A172 (cell line): ENCODE data around the gene ANKRD13A. TPM values are rescaled to one million over a fixed set of nuclear protein-coding genes. Genes with fewer than 3 reads are reported as not detected.

ENCODE experiments used
- DNase-seq: peaks from one replicate; pipeline ENCODE4 v3.0.0-alpha.2; 2015; ENCODE audit warnings: low spot score
- total RNA-seq: library from RNA; depleted of rRNA; stranded (reverse); fragments of >200 nt; shearing (Covaris generic); gene quantifications from 2 replicates; pipeline ENCODE4 v1.2.3, GENCODE V29; 2014; rRNA removed

Gene ANKRD13A
- 131 and 155 TPM in 2 replicates for total RNA-seq

- peak; percentile 88 for DNase-seq
Measured at GRCh38 chr12:109998904-109999648, at the start of gene ANKRD13A. Gene ANKRD13A, plus strand, starts transcription at chr12:109999430. Its CDS starts 259 bp downstream, at chr12:109999689.

DNA sequence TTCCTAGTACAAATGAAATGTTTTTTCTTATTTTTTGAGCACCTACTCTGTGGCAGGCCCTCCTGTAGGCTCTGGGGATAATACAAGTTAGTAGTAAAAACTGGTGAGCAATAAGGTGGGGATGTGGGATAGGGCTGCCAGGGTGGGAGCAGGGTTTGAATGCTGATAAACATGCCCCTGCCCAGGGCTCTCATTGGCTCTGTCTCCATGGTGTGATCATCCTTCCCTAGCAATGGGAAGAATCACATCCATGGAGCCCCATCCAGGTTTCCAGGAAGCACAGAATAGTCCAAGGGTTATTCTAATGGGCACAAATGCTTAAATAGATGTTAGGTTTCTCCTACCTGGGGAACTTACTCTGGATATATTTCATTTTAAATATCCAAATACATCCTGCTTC, 48.6 kb upstream of the ANKRD13A start:
- peak; percentile 31 for DNase-seq

GRCh38 chr12:109951136-109951535, 48.1 kb upstream of the ANKRD13A start:
- peak; percentile 94 for DNase-seq

DNA sequence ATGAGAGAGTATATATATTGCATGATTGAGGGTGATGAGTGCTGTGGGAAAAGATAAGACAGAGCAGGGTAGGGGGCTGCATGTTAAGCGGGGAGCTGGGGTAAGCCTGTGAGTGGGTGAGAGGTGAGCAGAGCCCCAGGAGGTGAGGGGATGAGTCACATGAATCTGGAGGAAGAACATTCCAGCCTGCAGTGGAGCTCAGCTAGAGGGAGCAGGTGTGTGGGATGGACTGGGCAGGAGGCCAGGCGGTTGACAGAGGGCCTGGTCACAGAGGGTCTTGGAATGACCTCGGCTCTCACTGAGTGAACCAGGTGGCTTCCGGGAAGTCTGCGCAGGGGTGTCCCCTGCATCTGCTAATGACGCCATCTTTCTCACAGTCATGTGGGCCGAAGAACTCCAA, 47.5 kb upstream of the ANKRD13A start:
- DNase-seq: peak; percentile 98

- DNase-seq: peak; percentile 13
Measured at GRCh38 chr12:109952160-109952858, 46.9 kb upstream of the ANKRD13A start.

- DNase-seq: no peak
Measured at GRCh38 chr12:109952873-109953272, 46.4 kb upstream of the ANKRD13A start.

- DNase-seq: no peak
Measured at GRCh38 chr12:109953656-109954055, 45.6 kb upstream of the ANKRD13A start.

GRCh38 chr12:109958374-109958773, 40.9 kb upstream of the ANKRD13A start:
- DNase-seq: no peak

- no peak for DNase-seq
Measured at GRCh38 chr12:109959411-109960093, 39.7 kb upstream of the ANKRD13A start.

- DNase-seq: peak; percentile 83
Measured at GRCh38 chr12:109961201-109961600, 38.0 kb upstream of the ANKRD13A start.

GRCh38 chr12:109961612-109962011, 37.6 kb upstream of the ANKRD13A start:
- peak; percentile 91 for DNase-seq

- peak; percentile 41 for DNase-seq
Measured at GRCh38 chr12:109962398-109962797, 36.8 kb upstream of the ANKRD13A start.

DNA sequence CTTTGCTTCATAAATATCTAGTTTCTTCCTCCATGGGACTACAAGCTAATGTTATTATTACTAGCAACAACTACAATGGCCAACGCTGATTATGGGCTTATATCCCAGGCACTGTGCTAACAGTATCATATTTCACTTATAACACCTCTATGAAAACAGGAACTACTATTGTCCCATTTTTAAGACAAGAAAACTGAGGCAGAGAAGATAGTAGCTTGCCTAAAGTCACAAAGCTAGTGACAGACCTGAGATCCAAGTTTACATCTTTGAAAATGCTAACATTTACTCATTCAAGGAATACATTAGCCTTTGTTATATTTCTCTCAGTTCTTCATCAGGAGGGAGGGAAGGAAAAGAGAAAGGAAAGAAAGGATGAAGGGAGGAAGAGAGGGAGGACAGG, 35.9 kb upstream of the ANKRD13A start:
- DNase-seq: no peak

DNA sequence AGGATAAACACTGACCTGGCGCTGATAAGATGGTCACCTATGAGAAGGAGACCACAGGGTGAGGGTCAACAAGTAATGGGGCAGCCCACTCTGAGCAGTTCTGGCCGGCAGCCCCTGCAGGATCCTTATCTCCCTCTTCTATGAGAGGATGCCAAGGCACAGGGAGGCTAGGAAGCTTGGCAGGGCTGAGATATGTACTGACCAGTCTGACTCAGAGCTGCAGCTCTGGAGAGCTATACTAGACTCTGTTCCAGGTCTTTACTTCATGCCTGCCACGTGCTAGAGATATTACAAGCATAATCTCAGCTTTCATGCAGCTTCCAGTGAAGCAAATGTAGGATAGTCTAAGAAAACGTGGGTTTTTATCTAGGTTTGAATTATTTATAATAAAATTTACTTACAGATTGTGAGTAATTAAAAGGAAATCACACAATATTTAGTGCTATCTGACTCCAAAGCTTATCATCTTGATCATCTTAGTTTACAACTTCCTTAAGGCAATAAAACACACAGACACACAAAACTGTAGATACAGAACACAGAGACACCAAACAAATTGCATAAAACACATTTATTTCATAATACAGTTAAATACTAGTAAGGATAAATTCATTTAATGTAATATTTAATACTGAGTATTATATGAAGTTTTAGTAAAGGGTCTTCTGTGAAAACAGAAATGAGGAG, 35.3 kb upstream of the ANKRD13A start:
- peak; percentile 60 for DNase-seq

DNA sequence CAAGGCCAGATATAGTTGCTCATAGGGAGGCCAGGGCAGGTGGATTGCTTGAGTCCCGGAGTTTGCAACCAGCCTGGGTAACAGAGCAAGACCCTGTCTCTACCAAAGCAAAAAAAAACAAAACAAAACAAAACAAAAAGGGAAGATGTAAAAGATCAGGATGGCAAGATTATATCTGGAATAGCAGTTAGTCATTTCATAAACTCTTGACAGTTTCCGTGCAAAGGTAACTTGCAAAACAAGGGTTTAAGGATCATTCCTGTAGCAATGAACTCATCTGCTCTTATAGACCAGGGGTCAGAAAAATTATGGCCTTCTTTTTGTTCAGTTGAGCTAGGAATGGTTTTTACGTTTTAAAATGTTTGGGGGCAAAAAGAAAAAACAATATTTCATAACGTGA, 32.7 kb upstream of the ANKRD13A start:
- DNase-seq: no peak

DNA sequence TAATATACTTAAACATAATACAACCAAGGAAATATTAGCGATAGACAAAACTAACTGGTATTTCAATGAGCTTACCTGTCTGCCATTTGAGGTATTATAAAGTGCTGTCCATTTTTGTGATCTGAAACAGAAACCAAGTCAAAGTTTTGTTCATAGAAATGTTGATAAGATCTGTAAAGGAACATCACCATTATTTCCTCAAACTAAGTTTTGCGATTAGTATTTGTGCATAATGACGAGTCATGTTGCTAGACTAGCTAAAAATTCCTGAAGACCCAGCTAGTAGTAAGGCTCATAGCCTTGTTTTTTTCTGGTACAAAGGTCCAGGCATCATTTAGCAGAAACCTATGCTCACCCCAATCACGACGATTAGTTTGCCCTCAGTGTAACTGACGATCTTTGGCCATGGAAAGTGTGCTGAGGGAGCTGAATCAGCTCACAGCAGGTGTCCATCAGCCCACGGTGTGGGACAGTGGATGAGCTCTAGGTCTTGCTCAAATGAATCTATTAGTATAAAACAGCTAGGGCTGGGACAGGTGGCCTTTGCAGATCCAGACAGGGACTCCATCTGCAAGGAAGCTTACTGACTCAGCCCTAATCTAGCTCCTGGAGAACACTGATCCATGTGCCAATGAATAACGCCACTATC, 31.7 kb upstream of the ANKRD13A start:
- DNase-seq: peak; percentile 16

- DNase-seq: peak; percentile 22
Measured at GRCh38 chr12:109968032-109968420, 31.2 kb upstream of the ANKRD13A start.

DNA sequence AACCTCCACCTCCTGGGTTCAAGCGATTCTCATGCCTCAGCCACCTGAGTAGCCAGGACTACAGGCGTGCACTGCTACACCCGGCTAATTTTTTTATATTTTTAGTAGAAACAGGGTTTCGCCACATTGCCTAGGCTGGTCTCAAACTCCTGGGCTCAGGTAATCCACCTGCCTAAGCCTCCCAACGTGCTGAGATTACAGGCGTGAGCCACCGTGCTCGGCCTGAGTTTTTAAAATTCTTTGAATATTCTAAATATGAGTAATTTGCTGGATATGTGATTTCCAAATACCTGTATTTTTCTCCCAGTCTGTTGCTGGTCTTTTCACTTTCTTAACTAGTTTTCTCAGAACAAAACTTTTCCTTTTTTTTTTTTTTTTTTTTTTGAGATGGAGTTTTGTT, 30.4 kb upstream of the ANKRD13A start:
- no peak for DNase-seq

DNA sequence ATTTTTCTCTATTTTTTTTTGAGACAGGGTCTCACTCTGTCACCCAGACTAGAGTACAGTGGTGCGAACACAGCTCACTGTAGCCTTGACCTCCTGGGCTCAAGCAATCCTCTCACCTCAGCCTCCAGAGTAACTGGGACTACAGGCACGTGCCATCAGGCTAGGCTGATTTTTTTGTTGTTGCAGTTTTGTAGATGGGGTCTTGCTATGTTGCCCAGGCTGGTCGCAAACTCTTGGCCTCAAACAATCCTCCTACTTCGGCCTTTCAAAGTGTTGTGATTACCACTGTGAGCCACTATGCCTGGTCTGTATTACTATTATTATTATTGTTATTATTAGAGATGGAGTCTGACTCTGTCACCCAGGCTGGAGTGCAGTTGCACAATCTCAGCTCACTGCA, 26.4 kb upstream of the ANKRD13A start:
- DNase-seq: no peak

DNA sequence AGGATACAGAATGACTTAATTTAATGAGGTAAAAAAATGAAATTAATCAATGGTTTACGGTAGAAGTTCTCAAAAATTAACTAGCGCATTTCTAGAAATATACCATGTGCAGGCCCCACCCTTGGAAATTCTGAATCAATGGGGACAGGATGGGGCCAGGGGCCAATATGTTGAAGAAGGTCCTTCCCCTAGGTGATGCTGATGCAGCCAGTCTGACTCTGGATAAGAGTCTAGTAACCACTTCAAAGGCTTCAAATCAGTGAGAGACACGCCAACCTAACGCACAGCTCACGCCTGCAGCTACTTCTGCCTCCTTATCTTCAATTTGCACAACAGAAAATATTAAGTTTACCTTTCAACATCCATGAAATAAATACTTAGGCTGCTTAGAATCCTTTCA, 17.9 kb upstream of the ANKRD13A start:
- no peak for DNase-seq

GRCh38 chr12:109982210-109982609, 17.0 kb upstream of the ANKRD13A start:
- DNase-seq: no peak
